Activated B cell treated with CpG ODN at 0.5 μM for 24 hours (primary cell): ENCODE results near the gene YY2. TPM values are rescaled to one million over a fixed set of nuclear protein-coding genes. Genes with fewer than 3 reads are reported as not detected.

ENCODE experiments used
- ATAC-seq: fragments of 200-7000 bp; cut with Tn5 transposase; one replicate; pipeline ENCODE4 v1.10.0; 2021; ENCODE audit warnings: low read depth, mild to moderate bottlenecking, moderate library complexity
- CTCF ChIA-PET: fragments of 350-600 bp; sonication (Branson Sonifier 250); formaldehyde crosslinking; loops from one replicate; lab custom pipeline; 2021; ENCODE audit warnings: antibody characterized with exemption; lab: Charles Lee
- POLR2A ChIA-PET: fragments of 350-600 bp; sonication (Branson Sonifier 250); formaldehyde crosslinking; loops from one replicate; lab custom pipeline; 2021; ENCODE audit warnings: antibody characterized with exemption; lab: Charles Lee
- DNase-seq: peaks from one replicate; pipeline ENCODE4 v3.0.0; 2022
- H3K27ac Mint-ChIP-seq: one replicate; pipeline ENCODE4 v1.8.0; 2020; ENCODE audit warnings: mixed read lengths
- H3K27me3 Mint-ChIP-seq: one replicate; pipeline ENCODE4 v1.8.0; 2021; ENCODE audit warnings: mixed read lengths
- H3K36me3 Mint-ChIP-seq: one replicate; pipeline ENCODE4 v1.8.0; 2021; ENCODE audit warnings: low read depth, mixed read lengths
- H3K4me1 Mint-ChIP-seq: one replicate; pipeline ENCODE4 v1.8.0; 2021; ENCODE audit warnings: mixed read lengths
- H3K4me3 Mint-ChIP-seq: one replicate; pipeline ENCODE4 v1.8.0; 2020; ENCODE audit warnings: mild to moderate bottlenecking, mixed read lengths
- H3K9me3 Mint-ChIP-seq: one replicate; pipeline ENCODE4 v1.8.0; 2020; ENCODE audit warnings: mixed read lengths
- intact Hi-C: fragments of 100-400 bp; cut with micrococcal nuclease; formaldehyde crosslinking; loops from one replicate; pipeline ENCODE4 v1.15.1; 2024
- total RNA-seq: library from RNA; stranded (reverse); gene quantifications from 2 replicates; pipeline ENCODE4 v1.2.3, GENCODE V29; 2022
- TF ChIP-seq, protein P1 (sequence below): fragments of 200-600 bp; IDR thresholded peaks from one replicate; pipeline ENCODE4 v1.8.0; 2022; ENCODE audit warnings: antibody characterized with exemption, mild to moderate bottlenecking

The YY2 gene
- total RNA-seq = 1.5 and 2.3 TPM in 2 replicates

DNA sequence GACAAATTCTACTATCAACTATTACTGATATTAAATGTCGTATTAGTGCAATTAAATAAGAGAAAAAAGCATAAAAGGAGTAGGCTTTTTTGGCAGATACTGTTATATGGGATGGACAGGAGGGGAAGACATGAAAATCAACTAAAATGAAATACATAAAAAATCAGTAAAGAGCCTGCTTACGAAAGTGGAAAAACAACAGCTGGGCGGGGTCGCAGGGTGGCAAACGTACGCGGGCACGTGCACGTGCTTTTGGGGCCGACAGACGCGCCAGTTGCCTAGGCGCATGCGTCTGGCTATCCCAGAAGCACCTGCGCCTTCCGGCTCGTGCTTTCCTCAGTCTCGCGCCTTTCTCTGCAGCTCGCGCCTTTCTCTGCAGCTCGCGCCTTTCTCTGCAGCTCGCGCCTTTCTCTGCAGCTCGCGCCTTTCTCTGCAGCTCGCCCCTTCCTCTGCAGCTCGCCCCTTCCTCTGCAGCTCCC is at the start of gene YY2:
YY2 (plus strand) TSS at position 51 of the 479 bp plus-strand sequence. CDS start 498 bp downstream, outside the sequence.
- ChIA-PET CTCF (no interaction called here), POLR2A (no interaction called here)
- no peaks in the 10 kb centered on the region for H3K4me1 Mint-ChIP-seq
- H3K27me3 Mint-ChIP-seq = no peaks in the 10 kb centered on the region
- no peak within 1 kb of the TSS for H3K27ac Mint-ChIP-seq
- TF ChIP-seq, protein P1, sequence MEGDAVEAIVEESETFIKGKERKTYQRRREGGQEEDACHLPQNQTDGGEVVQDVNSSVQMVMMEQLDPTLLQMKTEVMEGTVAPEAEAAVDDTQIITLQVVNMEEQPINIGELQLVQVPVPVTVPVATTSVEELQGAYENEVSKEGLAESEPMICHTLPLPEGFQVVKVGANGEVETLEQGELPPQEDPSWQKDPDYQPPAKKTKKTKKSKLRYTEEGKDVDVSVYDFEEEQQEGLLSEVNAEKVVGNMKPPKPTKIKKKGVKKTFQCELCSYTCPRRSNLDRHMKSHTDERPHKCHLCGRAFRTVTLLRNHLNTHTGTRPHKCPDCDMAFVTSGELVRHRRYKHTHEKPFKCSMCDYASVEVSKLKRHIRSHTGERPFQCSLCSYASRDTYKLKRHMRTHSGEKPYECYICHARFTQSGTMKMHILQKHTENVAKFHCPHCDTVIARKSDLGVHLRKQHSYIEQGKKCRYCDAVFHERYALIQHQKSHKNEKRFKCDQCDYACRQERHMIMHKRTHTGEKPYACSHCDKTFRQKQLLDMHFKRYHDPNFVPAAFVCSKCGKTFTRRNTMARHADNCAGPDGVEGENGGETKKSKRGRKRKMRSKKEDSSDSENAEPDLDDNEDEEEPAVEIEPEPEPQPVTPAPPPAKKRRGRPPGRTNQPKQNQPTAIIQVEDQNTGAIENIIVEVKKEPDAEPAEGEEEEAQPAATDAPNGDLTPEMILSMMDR = no peak
- DNase-seq (no peak), ATAC-seq (no peak)
- peaks cover 42% of the 10 kb centered on the region for H3K36me3 Mint-ChIP-seq
- no peaks in the 10 kb centered on the region for H3K9me3 Mint-ChIP-seq
- intact Hi-C loops = no loop called here
- H3K4me3 Mint-ChIP-seq = no peak within 1 kb of the TSS

DNA sequence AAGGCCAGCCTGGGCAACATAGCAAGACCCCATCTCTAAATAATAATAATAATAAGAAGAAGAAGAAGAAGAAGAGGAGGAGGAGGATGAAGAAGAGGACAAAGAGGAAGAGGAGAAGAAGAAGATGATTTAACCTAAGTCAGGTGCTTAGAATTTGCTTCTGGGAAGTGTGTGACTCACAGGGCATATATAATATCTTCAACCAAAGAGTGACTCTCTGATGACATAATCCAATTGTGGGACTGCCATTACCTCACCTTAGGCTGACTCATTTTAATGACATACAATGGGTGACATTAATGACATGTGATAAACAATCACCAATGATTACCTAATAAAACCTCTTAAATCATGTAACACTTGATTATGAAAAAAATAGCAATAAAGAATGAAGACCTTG is 49.1 kb upstream of the YY2 start:
- Mint-ChIP-seq H3K4me1 (no peaks in the 10 kb centered on the region), H3K27ac (no peak overlapping the region), H3K9me3 (no peaks in the 10 kb centered on the region), H3K36me3 (no peaks in the 10 kb centered on the region), H3K27me3 (no peaks in the 10 kb centered on the region), H3K4me3 (no peak overlapping the region)
- no peak for DNase-seq
- ChIA-PET CTCF (no interaction called here), POLR2A (no interaction called here)
- ATAC-seq = no peak
- TF ChIP-seq, protein P1 = no peak
- intact Hi-C loops = no loop called here

DNA sequence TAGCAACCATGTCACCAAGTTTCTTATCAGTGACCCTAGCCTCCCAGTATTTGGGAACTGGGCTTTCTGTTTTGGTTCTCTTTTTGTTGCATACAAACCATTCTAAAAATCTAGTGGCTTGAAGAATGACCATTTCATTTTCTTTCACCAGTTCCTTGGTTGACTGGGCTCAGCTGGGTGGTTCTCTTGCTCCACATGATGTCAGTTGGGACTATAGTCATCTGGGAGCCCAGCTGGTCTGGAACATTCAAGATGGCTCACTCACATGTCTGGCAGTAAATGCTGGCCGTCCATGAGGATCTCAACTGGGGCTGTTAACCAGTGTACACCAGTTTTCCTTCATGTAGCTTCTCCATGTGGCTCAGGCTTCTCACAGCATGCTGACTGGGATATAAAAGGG is 44.0 kb upstream of the YY2 start:
- intact Hi-C loops = no loop called here
- H3K36me3 Mint-ChIP-seq = no peaks in the 10 kb centered on the region
- ChIA-PET CTCF (no interaction called here), POLR2A (no interaction called here)
- no peak overlapping the region for H3K4me3 Mint-ChIP-seq
- TF ChIP-seq, protein P1 = no peak
- DNase-seq = no peak
- no peaks in the 10 kb centered on the region for H3K27me3 Mint-ChIP-seq
- H3K27ac Mint-ChIP-seq = no peak overlapping the region
- H3K4me1 Mint-ChIP-seq = no peaks in the 10 kb centered on the region
- no peak for ATAC-seq
- H3K9me3 Mint-ChIP-seq = no peaks in the 10 kb centered on the region

DNA sequence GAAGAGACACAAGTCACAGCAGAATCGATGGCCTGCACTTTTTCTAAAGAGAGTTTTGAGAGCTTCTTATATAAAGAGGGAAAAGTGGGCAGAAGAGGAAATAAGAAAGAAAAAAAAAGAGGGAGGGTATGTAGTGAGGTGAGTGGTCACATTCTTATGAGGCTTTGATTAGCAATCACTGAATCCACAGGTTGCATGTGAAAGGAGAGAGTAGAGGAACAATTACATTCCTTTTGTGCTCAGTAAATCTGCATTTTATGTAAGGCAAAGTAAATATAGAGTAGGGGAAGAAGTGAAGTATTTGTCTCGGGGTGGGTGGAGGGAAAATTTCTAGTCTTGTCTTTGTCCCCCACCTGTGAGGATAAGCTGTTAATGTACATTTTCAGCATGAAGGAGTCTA is 43.2 kb upstream of the YY2 start:
- Mint-ChIP-seq H3K27ac (no peak overlapping the region), H3K4me3 (no peak overlapping the region), H3K36me3 (no peaks in the 10 kb centered on the region), H3K4me1 (no peaks in the 10 kb centered on the region), H3K9me3 (no peaks in the 10 kb centered on the region), H3K27me3 (no peaks in the 10 kb centered on the region)
- ATAC-seq (no peak), DNase-seq (no peak)
- intact Hi-C loops = no loop called here
- TF ChIP-seq, protein P1 = no peak
- POLR2A ChIA-PET = no interaction called here
- CTCF ChIA-PET = no interaction called here

DNA sequence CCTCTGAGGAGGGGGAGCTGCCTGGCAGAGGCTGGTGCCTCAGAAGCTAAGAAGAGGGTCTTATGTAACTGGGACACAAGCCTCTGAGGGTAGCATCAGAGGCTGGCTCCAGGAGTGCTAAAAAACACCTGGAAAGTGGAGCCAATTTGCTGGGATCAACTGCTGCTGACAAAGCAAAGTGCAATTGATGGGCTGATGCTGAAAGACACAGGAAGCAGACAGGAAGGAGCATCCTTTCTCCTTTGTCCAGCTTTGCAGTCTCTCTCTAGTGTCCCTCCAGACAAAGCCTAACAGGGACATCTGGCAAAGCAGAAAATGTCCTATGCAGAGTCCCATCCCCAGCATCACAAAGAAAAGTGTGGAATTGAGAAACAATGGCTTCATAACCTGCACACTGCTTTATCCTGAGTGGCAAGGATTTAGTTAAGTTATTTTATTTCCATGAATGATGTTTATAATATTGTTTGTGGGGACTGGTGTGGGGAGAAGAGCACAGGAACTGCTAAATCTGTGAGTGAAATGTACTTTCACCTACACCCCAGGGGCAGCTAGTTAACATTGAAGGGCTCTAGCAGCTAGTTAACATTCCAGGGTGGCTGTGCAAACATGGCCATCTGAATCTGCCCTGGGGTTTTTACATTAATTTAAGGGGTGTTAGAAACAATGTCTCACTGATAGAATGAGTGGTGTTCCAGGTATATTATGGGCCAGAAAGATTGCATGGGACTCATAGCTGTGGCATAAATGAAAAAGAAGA is 42.0 kb upstream of the YY2 start:
- Mint-ChIP-seq H3K9me3 (no peaks in the 10 kb centered on the region), H3K27ac (no peak overlapping the region), H3K4me1 (no peaks in the 10 kb centered on the region), H3K27me3 (no peaks in the 10 kb centered on the region), H3K4me3 (no peak overlapping the region), H3K36me3 (no peaks in the 10 kb centered on the region)
- no peak for DNase-seq
- POLR2A ChIA-PET = interaction anchor here (0.6 kb wide), 1 partner anchor 1882 kb away, joined by 9 read pairs; no protein-coding TSS in a partner anchor
- ATAC-seq = no peak
- TF ChIP-seq, protein P1 = no peak
- CTCF ChIA-PET = no interaction called here
- intact Hi-C loops = no loop called here
